ENCODE measurements around the gene LMNB1.

GRCh38 chr5:126846344-126846743 is 69.4 kb downstream of the LMNB1 start:
- TF ChIP-seq EP300 (IDR thresholded peaks at IDR 0.05; ENCODE audit: borderline replicate concordance): no peak
- TF ChIP-seq TEAD4 (IDR thresholded peaks at IDR 0.05): no peak
- TF ChIP-seq YY1 (IDR thresholded peaks at IDR 0.05; ENCODE audit: low read depth): no peak
- TF ChIP-seq CEBPB (IDR thresholded peaks at IDR 0.05): no peak
- no peak for TF ChIP-seq CREB1 (IDR thresholded peaks at IDR 0.05; ENCODE audit: low read depth)
- no peak for TF ChIP-seq EGR1 (IDR thresholded peaks at IDR 0.05)
- no peak for TF ChIP-seq TCF12 (IDR thresholded peaks at IDR 0.05; ENCODE audit: low read depth)
- TF ChIP-seq TAF1 (IDR thresholded peaks at IDR 0.05; ENCODE audit: low read depth): no peak
- TF ChIP-seq ZBTB7A (IDR thresholded peaks at IDR 0.05; ENCODE audit: low read depth): no peak
